ENCODE results near the gene PRKAB1. TPM values are rescaled to one million over a fixed set of nuclear protein-coding genes. Genes with fewer than 3 reads are reported as not detected.

PRKAB1 gene
- total RNA-seq, 1 experiment from 2014 or later, result 25.0 TPM

GRCh38 chr12:119715268-119715620 is 47.3 kb downstream of the PRKAB1 start:
- no peaks in the 10 kb centered on the region for H4K20me1 ChIP-seq (ENCODE audit: insufficient read depth)
- DNase-seq (ENCODE audit: low read depth, low spot score), result no peak
- H3K9ac ChIP-seq (ENCODE audit: low read length), result no peak overlapping the region
- H2AFZ ChIP-seq (ENCODE audit: low read depth, low read length, poor library complexity, severe bottlenecking), result no peak overlapping the region
- RAD21 ChIA-PET (ENCODE audit: low non-redundant PET in 1 of 2, low total read pairs in 2 of 2, uncharacterized antibody in 2 of 2, unreplicated experiment in 2 of 2), result no interaction called here
- H3K27ac ChIP-seq (ENCODE audit: low read depth, low read length), result no peak overlapping the region
- no peak for ATAC-seq
- peaks cover 19 to 29% of the 10 kb centered on the region in 2 experiments for H3K4me1 ChIP-seq (ENCODE audit: control insufficient read depth in 1 of 2, insufficient read depth in 2 of 2, low read length in 2 of 2)
- H3K27me3 ChIP-seq (ENCODE audit: insufficient read depth, low read length), result no peaks in the 10 kb centered on the region
- TF ChIP-seq MAX (IDR thresholded peaks at IDR 0.05), result no peak
- no peak for TF ChIP-seq YY1 (IDR thresholded peaks at IDR 0.05; ENCODE audit: extremely low read depth, insufficient replicate concordance, low read depth, low read length)
- no peak for TF ChIP-seq SIN3A (IDR thresholded peaks at IDR 0.05; ENCODE audit: low read depth)
- TF ChIP-seq JUND (IDR thresholded peaks at IDR 0.05), result no peak
- no peak for TF ChIP-seq CTCF (IDR thresholded peaks at IDR 0.05 in 2 of 3, conservative IDR thresholded peaks at IDR 0.05 in 1 of 3; ENCODE audit: borderline replicate concordance in 1 of 3, insufficient read depth in 1 of 3, low read depth in 2 of 3, low read length in 2 of 3)
- no peak for TF ChIP-seq FOSL1 (IDR thresholded peaks at IDR 0.05; ENCODE audit: low read depth)
- no peak for TF ChIP-seq ELF1 (IDR thresholded peaks at IDR 0.05; ENCODE audit: borderline replicate concordance, low read depth)
- TF ChIP-seq EGR1 (IDR thresholded peaks at IDR 0.05; ENCODE audit: low read depth), result no peak
- TF ChIP-seq ZNF274 (IDR thresholded peaks at IDR 0.05; ENCODE audit: low read depth, low read length), result no peak
- no peak for TF ChIP-seq ATF3 (IDR thresholded peaks at IDR 0.05)
- no peak for TF ChIP-seq RAD21 (IDR thresholded peaks at IDR 0.05; ENCODE audit: low read depth)
- TF ChIP-seq TCF7L2 (IDR thresholded peaks at IDR 0.05; ENCODE audit: borderline replicate concordance, extremely low read depth, insufficient read depth, insufficient read length), result no peak
- TF ChIP-seq POLR2AphosphoS5 (IDR thresholded peaks at IDR 0.05; ENCODE audit: low read depth, low read length), result no peak
- no peak for TF ChIP-seq POLR2A (IDR thresholded peaks at IDR 0.05; ENCODE audit: borderline replicate concordance, extremely low read depth, insufficient read depth, insufficient read length)
- TF ChIP-seq ZFX (IDR thresholded peaks at IDR 0.05), result no peak
- no peak overlapping the region for H3K4me2 ChIP-seq (ENCODE audit: low read length)
- BruUV-seq (replicated peaks), result no TSS peak
- no peaks in the 10 kb centered on the region for H3K9me3 ChIP-seq (ENCODE audit: control insufficient read depth in 1 of 2, insufficient read depth in 1 of 2, low read depth in 1 of 2, low read length in 2 of 2)
- no peaks in the 10 kb centered on the region for H3K9me2 ChIP-seq (ENCODE audit: insufficient read depth)
- POLR2A ChIA-PET, result no interaction called here
- CTCF ChIA-PET, result interaction anchor here (0.5 kb wide), 1 partner anchor 26 kb away, joined by 3 read pairs; no protein-coding TSS in a partner anchor
- no peaks in the 10 kb centered on the region; the same call in 1 of the 2 replicates for H3K79me2 ChIP-seq (ENCODE audit: insufficient read depth, low read length)
- intact Hi-C loops (cut with micrococcal nuclease), result no loop called here
- H3K4me3 ChIP-seq (replicated peaks in 1 of 2; ENCODE audit: low read depth in 1 of 2, low read length in 2 of 2), result no peak overlapping the region
- peaks cover 37 to 57% of the 10 kb centered on the region in 2 experiments for H3K36me3 ChIP-seq (ENCODE audit: control insufficient read depth in 1 of 2, insufficient read depth in 2 of 2, low read length in 2 of 2)

Data from HCT116 (cell line).